Glutamatergic neuron (in vitro differentiated cells): ENCODE measurements around the gene LNX2. TPM values are rescaled to one million over a fixed set of nuclear protein-coding genes. Genes with fewer than 3 reads are reported as not detected.

Experiments
- DNase-seq: peaks from one replicate; pipeline ENCODE4 v3.0.0; 2022
- H3K27ac Mint-ChIP-seq: one replicate; pipeline ENCODE4 v1.8.0; 2020; ENCODE audit warnings: mild to moderate bottlenecking, mixed read lengths, inconsistent platforms; ENCODE audit not compliant: unreplicated experiment
- H3K27me3 Mint-ChIP-seq: one replicate; pipeline ENCODE4 v1.8.0; 2020; ENCODE audit warnings: mild to moderate bottlenecking, moderate library complexity, mixed read lengths, inconsistent platforms; ENCODE audit not compliant: unreplicated experiment
- H3K36me3 Mint-ChIP-seq: one replicate; pipeline ENCODE4 v1.8.0; 2020; ENCODE audit warnings: mild to moderate bottlenecking, mixed read lengths, inconsistent platforms; ENCODE audit not compliant: unreplicated experiment
- H3K4me1 Mint-ChIP-seq: one replicate; pipeline ENCODE4 v1.8.0; 2020; ENCODE audit warnings: mild to moderate bottlenecking, low read depth, mixed read lengths, inconsistent platforms; ENCODE audit not compliant: unreplicated experiment
- H3K4me3 Mint-ChIP-seq: one replicate; pipeline ENCODE4 v1.8.0; 2020; ENCODE audit warnings: mild to moderate bottlenecking, mixed read lengths, inconsistent platforms; ENCODE audit not compliant: unreplicated experiment
- H3K9me3 Mint-ChIP-seq: one replicate; pipeline ENCODE4 v1.8.0; 2020; ENCODE audit warnings: mild to moderate bottlenecking, moderate library complexity, mixed read lengths, inconsistent platforms; ENCODE audit not compliant: unreplicated experiment
- CTCF ChIP-seq: fragments of 200-600 bp; sonication (generic); IDR thresholded peaks from one replicate; pipeline ENCODE4 v1.5.0; 2021; ENCODE audit not compliant: partially characterized antibody, unreplicated experiment
- total RNA-seq: library from RNA; stranded (reverse); fragmentation: NEBNext Ultra II Directional; extraction: Animal tissue kit (Norgen Biotek cat#: 25700); gene quantifications from one replicate; pipeline ENCODE4 v1.2.1, GENCODE V29; 2021; ENCODE audit not compliant: unreplicated experiment

The LNX2 gene
- total RNA-seq, 1 donor from 2014 or later: 3.2 TPM

GRCh38 chr13:27535546-27535945 lies 84.8 kb downstream of the LNX2 start:
- Mint-ChIP-seq H3K27me3 (peaks cover 1% of the 10 kb centered on the region), H3K4me3 (no peak overlapping the region), H3K36me3 (no peaks in the 10 kb centered on the region), H3K4me1 (peaks cover 2% of the 10 kb centered on the region), H3K27ac (no peak overlapping the region), H3K9me3 (peaks cover 1% of the 10 kb centered on the region)
- no peak for DNase-seq
- TF ChIP-seq CTCF: no peak

GRCh38 chr13:27534981-27535380 lies 85.3 kb downstream of the LNX2 start:
- Mint-ChIP-seq H3K4me3 (no peak overlapping the region), H3K36me3 (no peaks in the 10 kb centered on the region), H3K27me3 (peaks cover 1% of the 10 kb centered on the region), H3K27ac (no peak overlapping the region), H3K9me3 (peaks cover 1% of the 10 kb centered on the region), H3K4me1 (peaks cover 2% of the 10 kb centered on the region)
- no peak for DNase-seq
- no peak for TF ChIP-seq CTCF

GRCh38 chr13:27534108-27534980 lies 86.0 kb downstream of the LNX2 start:
- H3K4me3 Mint-ChIP-seq: no peak overlapping the region
- no peak for TF ChIP-seq CTCF
- no peak overlapping the region for H3K27ac Mint-ChIP-seq
- peaks cover under 1% of the 10 kb centered on the region for H3K36me3 Mint-ChIP-seq
- peaks cover 1% of the 10 kb centered on the region for H3K27me3 Mint-ChIP-seq
- no peak for DNase-seq
- peaks cover 2% of the 10 kb centered on the region for H3K4me1 Mint-ChIP-seq
- peaks cover 1% of the 10 kb centered on the region for H3K9me3 Mint-ChIP-seq

GRCh38 chr13:27533155-27533643 lies 87.1 kb downstream of the LNX2 start:
- H3K27ac Mint-ChIP-seq: no peak overlapping the region
- DNase-seq: peak; percentile 95

More at GRCh38 chr13:27533155-27533643, 87.1 kb downstream of the LNX2 start:
- peaks cover 1% of the 10 kb centered on the region for H3K27me3 Mint-ChIP-seq
- peak; percentile 79 for TF ChIP-seq CTCF
- peaks cover 3% of the 10 kb centered on the region for H3K9me3 Mint-ChIP-seq
- H3K36me3 Mint-ChIP-seq: peaks cover 7% of the 10 kb centered on the region
- H3K4me3 Mint-ChIP-seq: no peak overlapping the region
- H3K4me1 Mint-ChIP-seq: peaks cover 2% of the 10 kb centered on the region
